Measurements from ENCODE around the gene MCEE. TPM values are rescaled to one million over a fixed set of nuclear protein-coding genes. Genes with fewer than 3 reads are reported as not detected.
"Not testable (repeated sequence)": the region's sequence is repeated elsewhere in the genome, so short reads cannot be mapped to it uniquely, and the experiment has no call there.

MCEE gene
- total RNA-seq, 1 experiment from 2014 or later: 28.6 TPM

- DNase-seq (ENCODE audit: low read depth): peak; percentile 7
These were observed 721 bp downstream of the MCEE start for GRCh38 chr2:71129114-71129901.

GRCh38 chr2:71126957-71127356 lies 3.1 kb downstream of the MCEE start:
- no peak for DNase-seq (ENCODE audit: low read depth)

- DNase-seq (ENCODE audit: low read depth): no peak
These were observed 4.3 kb downstream of the MCEE start for GRCh38 chr2:71125506-71126294.

- DNase-seq (ENCODE audit: low read depth): no peak
These were observed 7.4 kb downstream of the MCEE start for GRCh38 chr2:71122387-71123298.

GRCh38 chr2:71121479-71121878 lies 8.6 kb downstream of the MCEE start:
- DNase-seq (ENCODE audit: low read depth): no peak

- DNase-seq (ENCODE audit: low read depth): no peak
These were observed 9.8 kb downstream of the MCEE start for GRCh38 chr2:71120195-71120594.

- no peak for DNase-seq (ENCODE audit: low read depth)
These were observed 13.0 kb downstream of the MCEE start for GRCh38 chr2:71117063-71117462.

GRCh38 chr2:71113843-71114242 lies 16.2 kb downstream of the MCEE start:
- no peak for DNase-seq (ENCODE audit: low read depth)

- no peak for DNase-seq (ENCODE audit: low read depth)
These were observed 21.9 kb downstream of the MCEE start for GRCh38 chr2:71108091-71108490.

GRCh38 chr2:71106463-71106862 lies 23.6 kb downstream of the MCEE start:
- DNase-seq (ENCODE audit: low read depth): not testable (repeated sequence)

GRCh38 chr2:71103809-71104208 lies 26.2 kb downstream of the MCEE start:
- no peak for DNase-seq (ENCODE audit: low read depth)

GRCh38 chr2:71102981-71103681 lies 26.9 kb downstream of the MCEE start:
- no peak for DNase-seq (ENCODE audit: low read depth)

- peak; percentile 83 for DNase-seq (ENCODE audit: low read depth)
These were observed 28.4 kb downstream of the MCEE start for GRCh38 chr2:71101656-71102055.

GRCh38 chr2:71100195-71100964 lies 29.6 kb downstream of the MCEE start:
- peak; percentile 69 for DNase-seq (ENCODE audit: low read depth)

GRCh38 chr2:71092491-71093260 lies 37.4 kb downstream of the MCEE start:
- DNase-seq (ENCODE audit: low read depth): not testable (repeated sequence)

- DNase-seq (ENCODE audit: low read depth): not testable (repeated sequence)
These were observed 38.2 kb downstream of the MCEE start for GRCh38 chr2:71091808-71092207.

- not testable (repeated sequence) for DNase-seq (ENCODE audit: low read depth)
These were observed 40.6 kb downstream of the MCEE start for GRCh38 chr2:71089475-71089874.

- not testable (repeated sequence) for DNase-seq (ENCODE audit: low read depth)
These were observed 44.6 kb downstream of the MCEE start for GRCh38 chr2:71085325-71086003.

- DNase-seq (ENCODE audit: low read depth): not testable (repeated sequence)
These were observed 46.2 kb downstream of the MCEE start for GRCh38 chr2:71083752-71084312.

Measured in RPMI7951 (cell line).